WTC11 (cell line): Measurements from ENCODE around the gene KCNT2. TPM values are rescaled to one million over a fixed set of nuclear protein-coding genes. Genes with fewer than 3 reads are reported as not detected.
A peak's percentile ranks its signal among the peaks of the same experiment; 100 is the strongest.

ENCODE experiments used
- ATAC-seq: fragments of 200-7000 bp; cut with Tn5 transposase; 2 replicates; pipeline ENCODE4 v1.10.0; 2021; ENCODE audit warnings: mild to moderate bottlenecking, moderate library complexity
- CTCF ChIA-PET: fragments of 300-600 bp; sonication (Branson Sonifier 250); formaldehyde crosslinking; loops from one replicate; lab custom pipeline; 2021; ENCODE audit warnings: antibody characterized with exemption; lab: Charles Lee
- POLR2A ChIA-PET: fragments of 350-600 bp; sonication (Branson Sonifier 250); formaldehyde crosslinking; loops from one replicate; lab custom pipeline; 2021; ENCODE audit warnings: antibody characterized with exemption; lab: Charles Lee
- DNase-seq: peaks from one replicate; pipeline ENCODE4 v3.0.0; 2021; ENCODE audit warnings: low spot score
- H3K27ac Mint-ChIP-seq: 2 replicates; pipeline ENCODE4 v1.8.0; 2021; ENCODE audit warnings: mixed read lengths
- H3K27me3 Mint-ChIP-seq: 2 replicates; pipeline ENCODE4 v1.8.0; 2021; ENCODE audit warnings: low read depth, mild to moderate bottlenecking, moderate library complexity, mixed read lengths
- H3K36me3 Mint-ChIP-seq: 2 replicates; pipeline ENCODE4 v1.8.0; 2021; ENCODE audit warnings: mixed read lengths
- H3K4me1 Mint-ChIP-seq: 2 replicates; pipeline ENCODE4 v1.8.0; 2022; ENCODE audit warnings: mixed read lengths
- H3K4me3 Mint-ChIP-seq: 2 replicates; pipeline ENCODE4 v1.8.0; 2021; ENCODE audit warnings: mild to moderate bottlenecking, moderate library complexity, mixed read lengths
- H3K9me3 Mint-ChIP-seq: 2 replicates; pipeline ENCODE4 v1.8.0; 2021; ENCODE audit warnings: mixed read lengths
- ELF4 ChIP-seq: sonication (generic); formaldehyde crosslinking; IDR thresholded peaks from 2 replicates; pipeline ENCODE4 v1.8.1; 2022; ENCODE audit warnings: low read depth, mild to moderate bottlenecking, moderate library complexity, missing genetic modification reagents
- TCF7 ChIP-seq: sonication (generic); formaldehyde crosslinking; IDR thresholded peaks from 2 replicates; pipeline ENCODE4 v1.8.0; 2022; ENCODE audit warnings: mild to moderate bottlenecking, low read depth, missing genetic modification reagents, moderate library complexity
- total RNA-seq: library from RNA; stranded (reverse); gene quantifications from 3 replicates; pipeline ENCODE4 v1.2.3, GENCODE V29; 2021
- TF ChIP-seq, protein P1 (sequence below): sonication (generic); formaldehyde crosslinking; IDR thresholded peaks from 2 replicates; pipeline ENCODE4 v1.8.1; 2023; ENCODE audit warnings: mild to moderate bottlenecking, missing genetic modification reagents
- TF ChIP-seq, protein P2 (sequence below): sonication (generic); formaldehyde crosslinking; IDR thresholded peaks from 2 replicates; pipeline ENCODE4 v1.8.1; 2023; ENCODE audit warnings: mild to moderate bottlenecking, missing genetic modification reagents, moderate library complexity
- TF ChIP-seq, protein P3 (sequence below): sonication (generic); formaldehyde crosslinking; IDR thresholded peaks from 2 replicates; pipeline ENCODE4 v1.8.1; 2022; ENCODE audit warnings: mild to moderate bottlenecking, moderate library complexity, missing genetic modification reagents
- TF ChIP-seq, protein P4 (sequence below): fragments of 200-600 bp; IDR thresholded peaks from 2 replicates; pipeline ENCODE4 v1.8.0; 2022; ENCODE audit warnings: antibody characterized with exemption
- TF ChIP-seq, protein P5 (sequence below): fragments of 250-450 bp; sonication (Bioruptor Pico); IDR thresholded peaks from 2 replicates; pipeline ENCODE4 v1.8.0; 2021; ENCODE audit warnings: mild to moderate bottlenecking
- TF ChIP-seq, protein P6 (sequence below): sonication (generic); formaldehyde crosslinking; IDR thresholded peaks from 2 replicates; pipeline ENCODE4 v1.8.0; 2022; ENCODE audit warnings: mild to moderate bottlenecking, missing genetic modification reagents
- TF ChIP-seq, protein P7 (sequence below): sonication (generic); formaldehyde crosslinking; IDR thresholded peaks from 2 replicates; pipeline ENCODE4 v1.8.1; 2023; ENCODE audit warnings: mild to moderate bottlenecking, missing genetic modification reagents, moderate library complexity

KCNT2 gene
- total RNA-seq, 1 experiment from 2014 or later = 11.6 TPM

DNA sequence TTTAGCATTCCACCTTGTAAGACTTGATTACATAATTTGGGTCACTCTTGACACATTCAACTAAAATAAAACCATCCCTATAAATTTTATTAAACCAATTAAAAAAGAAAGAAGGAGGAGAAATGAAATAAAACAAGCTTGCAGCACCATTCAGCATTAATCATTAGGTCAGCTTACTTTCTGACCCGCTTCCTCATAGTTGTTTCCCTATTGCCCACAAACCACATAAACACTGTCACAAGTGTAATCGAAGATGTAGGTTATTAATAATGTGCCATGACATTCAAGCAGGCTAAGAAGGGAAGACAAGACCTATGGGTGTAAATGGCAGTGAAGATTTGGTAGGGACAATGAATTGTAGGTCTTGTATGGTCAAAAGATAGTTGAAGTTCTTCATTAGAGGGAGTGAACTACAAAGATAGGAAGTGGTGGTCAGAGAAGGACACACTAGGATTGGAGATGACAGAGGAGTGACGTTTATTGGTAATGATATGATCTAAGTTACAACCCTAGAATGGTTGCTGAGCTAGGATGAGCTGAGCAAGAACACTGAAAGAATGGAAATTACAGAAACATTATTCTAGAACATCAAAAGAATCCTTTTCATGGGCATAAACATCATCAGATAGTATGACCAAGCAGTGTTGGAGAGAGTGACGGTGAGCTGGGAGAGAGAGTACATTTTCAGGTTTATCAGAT lies 231.5 kb downstream of the KCNT2 start:
- H3K9me3 Mint-ChIP-seq = no peaks in the 10 kb centered on the region
- no peaks in the 10 kb centered on the region for H3K36me3 Mint-ChIP-seq
- POLR2A ChIA-PET = no interaction called here
- H3K27me3 Mint-ChIP-seq = no peaks in the 10 kb centered on the region
- DNase-seq = no peak
- H3K4me3 Mint-ChIP-seq = no peak overlapping the region
- TF ChIP-seq, protein P1, sequence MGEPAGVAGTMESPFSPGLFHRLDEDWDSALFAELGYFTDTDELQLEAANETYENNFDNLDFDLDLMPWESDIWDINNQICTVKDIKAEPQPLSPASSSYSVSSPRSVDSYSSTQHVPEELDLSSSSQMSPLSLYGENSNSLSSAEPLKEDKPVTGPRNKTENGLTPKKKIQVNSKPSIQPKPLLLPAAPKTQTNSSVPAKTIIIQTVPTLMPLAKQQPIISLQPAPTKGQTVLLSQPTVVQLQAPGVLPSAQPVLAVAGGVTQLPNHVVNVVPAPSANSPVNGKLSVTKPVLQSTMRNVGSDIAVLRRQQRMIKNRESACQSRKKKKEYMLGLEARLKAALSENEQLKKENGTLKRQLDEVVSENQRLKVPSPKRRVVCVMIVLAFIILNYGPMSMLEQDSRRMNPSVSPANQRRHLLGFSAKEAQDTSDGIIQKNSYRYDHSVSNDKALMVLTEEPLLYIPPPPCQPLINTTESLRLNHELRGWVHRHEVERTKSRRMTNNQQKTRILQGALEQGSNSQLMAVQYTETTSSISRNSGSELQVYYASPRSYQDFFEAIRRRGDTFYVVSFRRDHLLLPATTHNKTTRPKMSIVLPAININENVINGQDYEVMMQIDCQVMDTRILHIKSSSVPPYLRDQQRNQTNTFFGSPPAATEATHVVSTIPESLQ = no peak
- TF ChIP-seq ELF4 (CRISPR knock-in tag) = no peak
- TF ChIP-seq, all 79 proteins: peak for 0
- ATAC-seq = no peak
- Mint-ChIP-seq H3K4me1 (peaks cover 20% of the 10 kb centered on the region), H3K27ac (no peak overlapping the region)
- CTCF ChIA-PET = no interaction called here

DNA sequence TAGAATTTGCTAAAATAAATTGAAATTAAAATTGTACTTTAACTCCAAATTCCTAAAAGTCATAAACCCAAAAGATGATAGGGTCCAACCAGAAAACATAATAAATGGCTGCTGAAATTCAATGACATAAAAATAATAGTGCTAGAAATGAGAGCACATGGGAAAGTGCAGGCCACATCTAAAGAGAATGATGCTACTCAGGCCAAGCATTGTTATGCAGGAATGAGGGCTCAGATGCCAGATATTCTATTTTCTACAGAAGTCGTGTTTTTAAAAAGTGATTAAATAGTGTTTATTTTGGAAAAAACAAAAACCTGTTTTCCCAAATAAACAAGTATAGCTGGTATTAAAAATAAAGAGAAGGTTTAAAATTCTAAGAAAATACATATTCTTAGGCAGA lies 234.4 kb downstream of the KCNT2 start:
- CTCF ChIA-PET = no interaction called here
- ATAC-seq (peak; percentile 64), DNase-seq (no peak)
- H3K27ac Mint-ChIP-seq = peak overlapping the region; percentile 57; the same call in 1 of the 2 replicates
- no peaks in the 10 kb centered on the region for H3K27me3 Mint-ChIP-seq
- POLR2A ChIA-PET = no interaction called here
- TF ChIP-seq, protein P2, sequence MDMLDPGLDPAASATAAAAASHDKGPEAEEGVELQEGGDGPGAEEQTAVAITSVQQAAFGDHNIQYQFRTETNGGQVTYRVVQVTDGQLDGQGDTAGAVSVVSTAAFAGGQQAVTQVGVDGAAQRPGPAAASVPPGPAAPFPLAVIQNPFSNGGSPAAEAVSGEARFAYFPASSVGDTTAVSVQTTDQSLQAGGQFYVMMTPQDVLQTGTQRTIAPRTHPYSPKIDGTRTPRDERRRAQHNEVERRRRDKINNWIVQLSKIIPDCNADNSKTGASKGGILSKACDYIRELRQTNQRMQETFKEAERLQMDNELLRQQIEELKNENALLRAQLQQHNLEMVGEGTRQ (CRISPR knock-in tag) = no peak
- H3K4me1 Mint-ChIP-seq = peaks cover 21% of the 10 kb centered on the region
- no peaks in the 10 kb centered on the region for H3K9me3 Mint-ChIP-seq
- H3K4me3 Mint-ChIP-seq = no peak overlapping the region
- H3K36me3 Mint-ChIP-seq = peaks cover 9% of the 10 kb centered on the region

DNA sequence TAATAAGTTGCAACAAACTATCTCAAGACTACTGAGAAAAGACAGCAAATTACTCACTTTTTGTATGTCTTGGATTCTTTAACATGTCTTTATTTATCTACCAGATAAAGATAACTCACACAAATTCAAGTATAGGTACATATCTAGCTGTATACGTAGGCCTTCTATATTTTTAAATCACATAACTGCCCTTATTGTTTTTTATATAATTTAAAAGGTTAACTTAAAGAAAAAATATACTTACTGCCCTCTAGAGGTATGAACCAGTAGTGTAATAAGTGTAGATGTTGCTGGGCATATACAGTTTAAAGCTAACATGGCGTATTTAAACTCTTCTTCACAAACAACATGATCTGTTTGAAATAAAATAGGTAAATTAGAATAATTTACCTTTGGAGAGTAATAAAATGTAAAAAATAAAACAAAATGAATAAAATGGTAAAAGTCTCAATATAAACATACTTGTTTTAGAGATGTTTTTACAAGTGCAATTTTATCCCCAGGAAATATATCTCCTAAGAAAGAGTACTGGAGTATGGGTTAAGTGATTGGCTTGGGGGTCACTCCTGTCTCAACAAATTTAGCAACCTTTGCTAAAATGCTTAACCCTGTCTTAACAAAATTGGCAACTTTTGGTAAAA lies 235.2 kb downstream of the KCNT2 start:
- ATAC-seq = peak; percentile 57
- POLR2A ChIA-PET = no interaction called here

More for the DNA sequence above, 235.2 kb downstream of the KCNT2 start:
- no peak for DNase-seq
- H3K4me1 Mint-ChIP-seq = peaks cover 24% of the 10 kb centered on the region
- H3K9me3 Mint-ChIP-seq = no peaks in the 10 kb centered on the region
- no peaks in the 10 kb centered on the region for H3K27me3 Mint-ChIP-seq
- CTCF ChIA-PET = interaction anchor here (0.6 to 1.5 kb wide), 6 partner anchors 10 to 236 kb away, joined by 3 to 4 read pairs (median 3); no protein-coding TSS in a partner anchor
- H3K4me3 Mint-ChIP-seq = no peak overlapping the region
- peaks cover 9% of the 10 kb centered on the region for H3K36me3 Mint-ChIP-seq
- H3K27ac Mint-ChIP-seq = no peak overlapping the region
- TF ChIP-seq, protein P3, sequence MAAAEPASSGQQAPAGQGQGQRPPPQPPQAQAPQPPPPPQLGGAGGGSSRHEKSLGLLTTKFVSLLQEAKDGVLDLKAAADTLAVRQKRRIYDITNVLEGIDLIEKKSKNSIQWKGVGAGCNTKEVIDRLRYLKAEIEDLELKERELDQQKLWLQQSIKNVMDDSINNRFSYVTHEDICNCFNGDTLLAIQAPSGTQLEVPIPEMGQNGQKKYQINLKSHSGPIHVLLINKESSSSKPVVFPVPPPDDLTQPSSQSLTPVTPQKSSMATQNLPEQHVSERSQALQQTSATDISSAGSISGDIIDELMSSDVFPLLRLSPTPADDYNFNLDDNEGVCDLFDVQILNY (CRISPR knock-in tag) = no peak
- TF ChIP-seq, protein P4, sequence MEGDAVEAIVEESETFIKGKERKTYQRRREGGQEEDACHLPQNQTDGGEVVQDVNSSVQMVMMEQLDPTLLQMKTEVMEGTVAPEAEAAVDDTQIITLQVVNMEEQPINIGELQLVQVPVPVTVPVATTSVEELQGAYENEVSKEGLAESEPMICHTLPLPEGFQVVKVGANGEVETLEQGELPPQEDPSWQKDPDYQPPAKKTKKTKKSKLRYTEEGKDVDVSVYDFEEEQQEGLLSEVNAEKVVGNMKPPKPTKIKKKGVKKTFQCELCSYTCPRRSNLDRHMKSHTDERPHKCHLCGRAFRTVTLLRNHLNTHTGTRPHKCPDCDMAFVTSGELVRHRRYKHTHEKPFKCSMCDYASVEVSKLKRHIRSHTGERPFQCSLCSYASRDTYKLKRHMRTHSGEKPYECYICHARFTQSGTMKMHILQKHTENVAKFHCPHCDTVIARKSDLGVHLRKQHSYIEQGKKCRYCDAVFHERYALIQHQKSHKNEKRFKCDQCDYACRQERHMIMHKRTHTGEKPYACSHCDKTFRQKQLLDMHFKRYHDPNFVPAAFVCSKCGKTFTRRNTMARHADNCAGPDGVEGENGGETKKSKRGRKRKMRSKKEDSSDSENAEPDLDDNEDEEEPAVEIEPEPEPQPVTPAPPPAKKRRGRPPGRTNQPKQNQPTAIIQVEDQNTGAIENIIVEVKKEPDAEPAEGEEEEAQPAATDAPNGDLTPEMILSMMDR = peak; percentile 31; the same call in 1 of the 2 replicates
- TF ChIP-seq, protein P5, sequence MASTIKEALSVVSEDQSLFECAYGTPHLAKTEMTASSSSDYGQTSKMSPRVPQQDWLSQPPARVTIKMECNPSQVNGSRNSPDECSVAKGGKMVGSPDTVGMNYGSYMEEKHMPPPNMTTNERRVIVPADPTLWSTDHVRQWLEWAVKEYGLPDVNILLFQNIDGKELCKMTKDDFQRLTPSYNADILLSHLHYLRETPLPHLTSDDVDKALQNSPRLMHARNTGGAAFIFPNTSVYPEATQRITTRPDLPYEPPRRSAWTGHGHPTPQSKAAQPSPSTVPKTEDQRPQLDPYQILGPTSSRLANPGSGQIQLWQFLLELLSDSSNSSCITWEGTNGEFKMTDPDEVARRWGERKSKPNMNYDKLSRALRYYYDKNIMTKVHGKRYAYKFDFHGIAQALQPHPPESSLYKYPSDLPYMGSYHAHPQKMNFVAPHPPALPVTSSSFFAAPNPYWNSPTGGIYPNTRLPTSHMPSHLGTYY = no peak
- TF ChIP-seq, protein P6, sequence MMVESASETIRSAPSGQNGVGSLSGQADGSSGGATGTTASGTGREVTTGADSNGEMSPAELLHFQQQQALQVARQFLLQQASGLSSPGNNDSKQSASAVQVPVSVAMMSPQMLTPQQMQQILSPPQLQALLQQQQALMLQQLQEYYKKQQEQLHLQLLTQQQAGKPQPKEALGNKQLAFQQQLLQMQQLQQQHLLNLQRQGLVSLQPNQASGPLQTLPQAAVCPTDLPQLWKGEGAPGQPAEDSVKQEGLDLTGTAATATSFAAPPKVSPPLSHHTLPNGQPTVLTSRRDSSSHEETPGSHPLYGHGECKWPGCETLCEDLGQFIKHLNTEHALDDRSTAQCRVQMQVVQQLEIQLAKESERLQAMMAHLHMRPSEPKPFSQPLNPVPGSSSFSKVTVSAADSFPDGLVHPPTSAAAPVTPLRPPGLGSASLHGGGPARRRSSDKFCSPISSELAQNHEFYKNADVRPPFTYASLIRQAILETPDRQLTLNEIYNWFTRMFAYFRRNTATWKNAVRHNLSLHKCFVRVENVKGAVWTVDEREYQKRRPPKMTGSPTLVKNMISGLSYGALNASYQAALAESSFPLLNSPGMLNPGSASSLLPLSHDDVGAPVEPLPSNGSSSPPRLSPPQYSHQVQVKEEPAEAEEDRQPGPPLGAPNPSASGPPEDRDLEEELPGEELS = no peak
- no peak for TF ChIP-seq TCF7 (CRISPR knock-in tag)
- TF ChIP-seq, protein P7, sequence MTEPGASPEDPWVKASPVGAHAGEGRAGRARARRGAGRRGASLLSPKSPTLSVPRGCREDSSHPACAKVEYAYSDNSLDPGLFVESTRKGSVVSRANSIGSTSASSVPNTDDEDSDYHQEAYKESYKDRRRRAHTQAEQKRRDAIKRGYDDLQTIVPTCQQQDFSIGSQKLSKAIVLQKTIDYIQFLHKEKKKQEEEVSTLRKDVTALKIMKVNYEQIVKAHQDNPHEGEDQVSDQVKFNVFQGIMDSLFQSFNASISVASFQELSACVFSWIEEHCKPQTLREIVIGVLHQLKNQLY (CRISPR knock-in tag) = no peak
